KMS-11 (cell line): Measurements from ENCODE around the gene UNCX.

Experiments used
- H2AFZ ChIP-seq: fragments of 200-600 bp; sonication (generic); 2 replicates; pipeline ENCODE4 v1.6.1; 2016; ENCODE audit warnings: antibody characterized with exemption, mixed run types, low read depth
- H3K27ac ChIP-seq: fragments of 200-600 bp; sonication (generic); 2 replicates; pipeline ENCODE4 v1.6.1; 2016; ENCODE audit warnings: mild to moderate bottlenecking, mixed run types
- H3K27me3 ChIP-seq: fragments of 200-600 bp; sonication (generic); 2 replicates; pipeline ENCODE4 v1.6.1; 2017; ENCODE audit warnings: mild to moderate bottlenecking, low read depth, mixed run types, moderate library complexity; ENCODE audit not compliant: insufficient read depth
- H3K36me3 ChIP-seq: fragments of 200-600 bp; sonication (generic); 2 replicates; pipeline ENCODE4 v1.6.1; 2017; ENCODE audit warnings: mild to moderate bottlenecking, mixed run types; ENCODE audit not compliant: insufficient read depth
- H3K4me1 ChIP-seq: fragments of 200-600 bp; sonication (generic); 2 replicates; pipeline ENCODE4 v1.6.1; 2016; ENCODE audit warnings: mild to moderate bottlenecking, low read depth, mixed run types; ENCODE audit not compliant: poor library complexity, severe bottlenecking
- H3K4me2 ChIP-seq: fragments of 200-600 bp; sonication (generic); 2 replicates; pipeline ENCODE4 v1.7.0; 2016; ENCODE audit warnings: mild to moderate bottlenecking, mixed run types
- H3K4me3 ChIP-seq: fragments of 200-600 bp; sonication (generic); IDR thresholded peaks from 2 replicates; pipeline ENCODE4 v1.6.1; 2017; ENCODE audit warnings: low read depth, low read length, mixed read lengths; ENCODE audit not compliant: insufficient read depth
- H3K79me2 ChIP-seq: fragments of 200-600 bp; sonication (generic); 2 replicates; pipeline ENCODE4 v1.6.1; 2016; ENCODE audit warnings: low read depth, mixed run types; ENCODE audit not compliant: insufficient read depth
- H3K9ac ChIP-seq: fragments of 200-600 bp; sonication (generic); 2 replicates; pipeline ENCODE4 v1.6.1; 2016; ENCODE audit warnings: mild to moderate bottlenecking, mixed run types
- H4K20me1 ChIP-seq: fragments of 200-600 bp; sonication (generic); 2 replicates; pipeline ENCODE4 v1.6.1; 2016; ENCODE audit warnings: mild to moderate bottlenecking, mixed run types; ENCODE audit not compliant: insufficient read depth
- CTCF ChIP-seq: fragments of 200-600 bp; sonication (generic); conservative IDR thresholded peaks from 2 replicates; pipeline ENCODE4 v1.6.1; 2017; ENCODE audit warnings: low read depth, mild to moderate bottlenecking, antibody characterized with exemption, low read length, moderate library complexity, mixed read lengths

Gene UNCX

GRCh38 chr7:1234881-1235500, 2.3 kb downstream of the UNCX start:
- peaks cover 45% of the 10 kb centered on the region for H3K27me3 ChIP-seq
- TF ChIP-seq CTCF, result no peak

GRCh38 chr7:1235501-1236131, 2.9 kb downstream of the UNCX start:
- Histone ChIP-seq H3K9ac (no peak overlapping the region), H4K20me1 (no peaks in the 10 kb centered on the region), H3K27me3 (peaks cover 48% of the 10 kb centered on the region), H2AFZ (no peak overlapping the region), H3K4me1 (no peaks in the 10 kb centered on the region), H3K4me2 (no peak overlapping the region), H3K4me3 (no peak overlapping the region), H3K79me2 (no peaks in the 10 kb centered on the region), H3K36me3 (no peaks in the 10 kb centered on the region), H3K27ac (no peak overlapping the region)
- TF ChIP-seq CTCF, result no peak

More at GRCh38 chr7:1234881-1235500, 2.3 kb downstream of the UNCX start:
- Histone ChIP-seq H3K4me3 (no peak overlapping the region), H3K27ac (no peak overlapping the region), H3K4me1 (no peaks in the 10 kb centered on the region), H4K20me1 (no peaks in the 10 kb centered on the region), H3K79me2 (no peaks in the 10 kb centered on the region), H3K4me2 (no peak overlapping the region), H2AFZ (no peak overlapping the region), H3K36me3 (no peaks in the 10 kb centered on the region), H3K9ac (no peak overlapping the region)

GRCh38 chr7:1236132-1236661, 3.5 kb downstream of the UNCX start:
- Histone ChIP-seq H3K27me3 (peaks cover 48% of the 10 kb centered on the region), H3K4me1 (no peaks in the 10 kb centered on the region)

More at GRCh38 chr7:1236132-1236661, 3.5 kb downstream of the UNCX start:
- no peak for TF ChIP-seq CTCF
- H2AFZ ChIP-seq, result no peak overlapping the region
- H3K36me3 ChIP-seq, result no peaks in the 10 kb centered on the region
- H3K9ac ChIP-seq, result no peak overlapping the region
- H3K4me2 ChIP-seq, result no peak overlapping the region
- H3K4me3 ChIP-seq, result no peak overlapping the region
- no peak overlapping the region for H3K27ac ChIP-seq
- no peaks in the 10 kb centered on the region for H3K79me2 ChIP-seq
- no peaks in the 10 kb centered on the region for H4K20me1 ChIP-seq
